HG02884 (cell line): ENCODE results near the gene IL32.

ENCODE experiments used
- ATAC-seq: cut with Tn5 transposase; IDR thresholded peaks from one replicate; pipeline ENCODE4 v1.9.1; 2021; ENCODE audit warnings: mild to moderate bottlenecking, moderate library complexity; ENCODE audit not compliant: unreplicated experiment

IL32 gene

GRCh38 chr16:3113765-3114479 is 48.5 kb downstream of the IL32 start:
- ATAC-seq: no peak

DNA sequence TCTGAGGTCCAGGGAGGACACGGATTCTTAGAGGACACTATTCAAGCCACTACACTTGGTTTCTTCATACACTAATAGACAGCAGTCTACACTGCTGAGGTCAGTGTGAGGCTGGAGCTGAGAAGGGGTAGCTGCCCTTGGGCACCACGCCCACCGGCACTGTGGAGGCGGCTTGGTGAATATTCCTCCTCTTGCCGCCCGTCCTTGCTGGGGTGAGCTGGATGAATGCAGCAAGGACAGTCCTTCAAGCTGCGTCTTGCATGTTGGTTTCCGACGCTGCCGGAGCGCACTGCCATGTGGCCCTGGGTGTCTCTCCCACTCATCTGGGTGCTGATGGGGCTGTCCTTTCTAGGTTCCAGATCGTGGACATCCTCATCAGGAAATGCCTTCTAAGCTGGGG is 49.6 kb downstream of the IL32 start:
- no peak for ATAC-seq

DNA sequence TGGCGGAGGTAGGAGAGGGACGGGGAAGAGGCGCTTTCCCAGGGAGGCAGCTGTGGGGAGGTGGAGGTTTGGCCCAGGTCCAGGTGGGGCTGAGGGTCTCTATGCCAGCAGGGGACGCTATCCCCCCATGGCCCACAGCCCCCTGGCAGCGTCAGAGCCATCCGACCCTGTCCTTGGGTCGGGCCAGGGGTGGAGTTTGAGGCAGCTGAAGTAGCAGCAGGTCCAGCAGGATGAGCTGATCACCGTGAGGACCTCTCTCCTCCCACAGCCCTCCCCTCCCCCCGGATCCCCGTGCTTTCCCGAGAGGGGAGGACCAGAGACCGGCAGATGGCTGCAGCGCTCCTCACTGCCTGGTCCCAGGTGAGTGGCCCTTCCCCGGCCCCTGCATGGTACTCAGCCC is 50.1 kb downstream of the IL32 start:
- no peak for ATAC-seq

- no peak for ATAC-seq
Observed at GRCh38 chr16:3118204-3118790, 52.9 kb downstream of the IL32 start.

DNA sequence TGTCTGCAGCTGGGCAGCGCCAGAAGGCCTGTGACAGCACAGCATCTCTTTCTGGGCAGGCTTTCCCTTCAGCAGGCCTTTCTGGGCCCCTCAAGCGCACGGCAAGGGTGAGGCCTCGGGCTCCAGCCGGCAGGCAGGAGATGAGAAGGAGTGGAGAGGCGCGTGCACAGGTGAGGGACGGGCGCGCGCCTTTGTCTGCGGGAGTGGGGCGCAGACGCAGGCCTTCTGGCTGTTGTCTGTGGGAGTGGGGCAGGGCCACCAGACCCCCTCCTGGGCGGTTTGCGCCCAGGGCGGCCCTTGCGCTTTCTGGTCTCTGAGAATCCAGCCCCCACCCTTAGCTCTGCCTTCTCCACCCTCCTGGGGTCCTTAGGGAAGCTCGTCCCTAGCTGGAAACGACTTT is 53.4 kb downstream of the IL32 start:
- no peak for ATAC-seq
